ENCODE measurements around the gene GGACT. TPM values are rescaled to one million over a fixed set of nuclear protein-coding genes. Genes with fewer than 3 reads are reported as not detected.

Gene GGACT
- total and polyA plus RNA-seq, 2 of the 8 experiments (the other 6 are each of a cell fraction or from before 2014, with no cell fraction given): 1.1 to 1.5 TPM

DNA sequence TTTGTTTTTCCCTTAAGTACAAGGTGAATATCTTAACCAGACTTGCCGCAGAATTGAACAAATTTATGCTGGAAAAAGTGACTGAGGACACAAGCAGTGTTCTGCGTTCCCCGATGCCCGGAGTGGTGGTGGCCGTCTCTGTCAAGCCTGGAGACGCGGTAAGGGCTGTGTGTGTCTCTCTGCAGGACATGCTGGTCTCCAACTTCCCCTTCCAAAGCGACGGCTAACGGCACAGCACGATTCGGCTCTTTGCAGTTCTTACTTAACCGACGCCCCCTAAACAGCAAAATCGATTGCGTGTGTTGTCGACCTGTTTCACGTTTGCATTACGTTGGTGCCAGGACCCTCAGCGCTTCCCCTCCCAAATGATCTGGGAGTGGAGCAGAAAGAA, 73.2 kb downstream of the GGACT start:
- H2AK5ac ChIP-seq (ENCODE audit: low read depth, low read length): no peak overlapping the region
- H3K9ac ChIP-seq (replicated peaks in 1 of 4; ENCODE audit: extremely low read depth in 1 of 4, low read depth in 3 of 4, low read length in 3 of 4): no peak overlapping the region
- no peaks in the 10 kb centered on the region for H3K27me3 ChIP-seq (replicated peaks in 1 of 4; ENCODE audit: control insufficient read depth in 3 of 4, extremely low read depth in 1 of 4, insufficient read depth in 3 of 4, low read length in 3 of 4)
- no peak overlapping the region for H4K8ac ChIP-seq (ENCODE audit: extremely low read depth, insufficient read depth, low read length)
- H2AFZ ChIP-seq (ENCODE audit: low read length): no peak overlapping the region
- H3K79me2 ChIP-seq (ENCODE audit: control insufficient read depth in 1 of 2, insufficient read depth in 2 of 2, low read length in 2 of 2): no peaks in the 10 kb centered on the region
- no peak overlapping the region for H3K4me2 ChIP-seq (ENCODE audit: insufficient read depth in 1 of 2, low read depth in 2 of 2, low read length in 2 of 2)
- H3K36me3 ChIP-seq (ENCODE audit: control insufficient read depth in 2 of 4, insufficient read depth in 4 of 4, low read length in 3 of 4): no peaks in the 10 kb centered on the region
- CTCF ChIA-PET (ENCODE audit: partially characterized antibody): interaction anchor here (0.5 to 4.7 kb wide), 28 partner anchors 8 to 600 kb away, joined by 3 to 19 read pairs (median 4); no protein-coding TSS in a partner anchor
- peaks cover 0 to 22% (median 17%) of the 10 kb centered on the region in 4 experiments; a peak in 6 of 7 replicates for H3K4me1 ChIP-seq (replicated peaks in 1 of 4; ENCODE audit: control insufficient read depth in 3 of 4, insufficient read depth in 4 of 4, low read length in 3 of 4)
- no peak overlapping the region for H3K27ac ChIP-seq (ENCODE audit: low read depth, low read length)
- 88% methylated on average over 20 of the region's 20 CpGs; no CpG with 5 or more reads in 1 of the 2 experiments for WGBS, 2 experiments (ENCODE audit: extremely low coverage in 1 of 2, insufficient coverage in 1 of 2, insufficient read length in 1 of 2, insufficient replicate concordance in 2 of 2, low coverage in 1 of 2, low lambda C conversion rate in 2 of 2, missing lambda C conversion rate in 1 of 2)
- H2BK12ac ChIP-seq (ENCODE audit: low read depth, low read length): no peak overlapping the region; the same call in 1 of the 2 replicates
- no peak overlapping the region for H4K5ac ChIP-seq (ENCODE audit: insufficient read length, low read depth, low read length)
- H3K56ac ChIP-seq (replicated peaks; ENCODE audit: insufficient read length, low read depth, low read length): no peak overlapping the region
- no peaks in the 10 kb centered on the region for H3K23me2 ChIP-seq (ENCODE audit: low read depth, low read length)
- H2BK5ac ChIP-seq (ENCODE audit: low read depth, low read length): peak overlapping the region; percentile 22; the same call in 1 of the 2 replicates
- no peak overlapping the region for H2BK15ac ChIP-seq (ENCODE audit: low read length)
- H3K79me1 ChIP-seq (ENCODE audit: low read depth, low read length): no peaks in the 10 kb centered on the region
- no peaks in the 10 kb centered on the region for H3K9me3 ChIP-seq (ENCODE audit: insufficient read depth in 2 of 2, low read depth in 1 of 2, low read length in 1 of 2)
- FAIRE-seq (no peak), DNase-seq (ENCODE audit: low read depth in 1 of 2, low spot score in 2 of 2) (no peak)
- H4K20me1 ChIP-seq (replicated peaks in 1 of 2; ENCODE audit: control insufficient read depth in 1 of 2, insufficient read depth in 2 of 2, low read length in 2 of 2): no peaks in the 10 kb centered on the region
- H3K4me3 ChIP-seq (ENCODE audit: extremely low read depth in 1 of 4, insufficient read depth in 2 of 4, low read depth in 3 of 4, low read length in 4 of 4): no peak overlapping the region
- no peak overlapping the region for H3K14ac ChIP-seq (ENCODE audit: insufficient read length)
- no peak overlapping the region for H3K4ac ChIP-seq (replicated peaks; ENCODE audit: insufficient read length, low read depth, low read length)
- peak overlapping the region; percentile 30 for H4K91ac ChIP-seq (replicated peaks; ENCODE audit: insufficient read length, low read length)
- H2BK20ac ChIP-seq (ENCODE audit: low read length): no peak overlapping the region
- no peak overlapping the region for H3K18ac ChIP-seq (ENCODE audit: extremely low read depth, low read length)
- no peak overlapping the region for H2BK120ac ChIP-seq (replicated peaks; ENCODE audit: low read depth, low read length)
- no peak overlapping the region for H3K23ac ChIP-seq (ENCODE audit: insufficient read length)
- POLR2A ChIA-PET (ENCODE audit: partially characterized antibody): no interaction called here
- TF ChIP-seq JUN (IDR thresholded peaks at IDR 0.05; ENCODE audit: low read depth, low read length) (no peak), FOSL1 (IDR thresholded peaks at IDR 0.05; ENCODE audit: insufficient read depth, low read depth, low read length) (no peak), TCF12 (IDR thresholded peaks at IDR 0.05; ENCODE audit: low read depth, low read length) (no peak), TAF7 (optimal IDR thresholded peaks at IDR 0.05; ENCODE audit: borderline replicate concordance, low read depth, low read length) (no peak), SRF (IDR thresholded peaks at IDR 0.05; ENCODE audit: low read depth, low read length) (no peak), KDM1A (IDR thresholded peaks at IDR 0.05; ENCODE audit: borderline replicate concordance, low read length) (no peak), JUND (IDR thresholded peaks at IDR 0.05; ENCODE audit: low read length) (no peak), TBP (IDR thresholded peaks at IDR 0.05; ENCODE audit: low read depth, low read length) (no peak), SP4 (IDR thresholded peaks at IDR 0.05; ENCODE audit: low read length) (no peak), CHD1 (IDR thresholded peaks at IDR 0.05; ENCODE audit: low read depth, low read length) (no peak), HDAC2 (IDR thresholded peaks at IDR 0.05; ENCODE audit: borderline replicate concordance in 1 of 2, low read depth in 2 of 2, low read length in 2 of 2) (no peak), CEBPB (IDR thresholded peaks at IDR 0.05; ENCODE audit: low read depth, low read length) (no peak), SP1 (IDR thresholded peaks at IDR 0.05; ENCODE audit: low read depth, low read length) (no peak)
- TF ChIP-seq, protein P1, sequence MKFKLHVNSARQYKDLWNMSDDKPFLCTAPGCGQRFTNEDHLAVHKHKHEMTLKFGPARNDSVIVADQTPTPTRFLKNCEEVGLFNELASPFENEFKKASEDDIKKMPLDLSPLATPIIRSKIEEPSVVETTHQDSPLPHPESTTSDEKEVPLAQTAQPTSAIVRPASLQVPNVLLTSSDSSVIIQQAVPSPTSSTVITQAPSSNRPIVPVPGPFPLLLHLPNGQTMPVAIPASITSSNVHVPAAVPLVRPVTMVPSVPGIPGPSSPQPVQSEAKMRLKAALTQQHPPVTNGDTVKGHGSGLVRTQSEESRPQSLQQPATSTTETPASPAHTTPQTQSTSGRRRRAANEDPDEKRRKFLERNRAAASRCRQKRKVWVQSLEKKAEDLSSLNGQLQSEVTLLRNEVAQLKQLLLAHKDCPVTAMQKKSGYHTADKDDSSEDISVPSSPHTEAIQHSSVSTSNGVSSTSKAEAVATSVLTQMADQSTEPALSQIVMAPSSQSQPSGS (IDR thresholded peaks at IDR 0.05; ENCODE audit: low read length): no peak

All from H1 (cell line).